SU-DHL-6 (cell line): ENCODE data around the gene CLCA1.

ENCODE experiments used
- H2AFZ ChIP-seq: fragments of 200-600 bp; sonication (generic); 2 replicates; pipeline ENCODE4 v1.6.1; 2014; ENCODE audit warnings: low read depth, mild to moderate bottlenecking, moderate library complexity, mixed read lengths, antibody characterized with exemption, low read length; ENCODE audit not compliant: severe bottlenecking
- H3F3A ChIP-seq: fragments of 200-600 bp; shearing (Covaris generic); 2 replicates; pipeline ENCODE4 v1.6.0; 2016; ENCODE audit warnings: antibody characterized with exemption, mild to moderate bottlenecking; ENCODE audit not compliant: insufficient read depth
- H3K27ac ChIP-seq: fragments of 200-600 bp; sonication (generic); 2 replicates; pipeline ENCODE4 v1.5.1; 2016; ENCODE audit warnings: low read depth, mild to moderate bottlenecking, low read length, moderate library complexity, mixed read lengths
- H3K27me3 ChIP-seq: fragments of 200-600 bp; sonication (generic), shearing (Covaris generic); 2 replicates; pipeline ENCODE4 v1.6.0; 2014; ENCODE audit warnings: mild to moderate bottlenecking, low read length
- H3K36me3 ChIP-seq: fragments of 200-600 bp; sonication (generic); 2 replicates; pipeline ENCODE4 v1.6.1; 2014; ENCODE audit warnings: mild to moderate bottlenecking, low read length, mixed read lengths
- H3K4me2 ChIP-seq: fragments of 300-600, 200-600 bp; shearing (Covaris generic), sonication (generic); 2 replicates; pipeline ENCODE4 v1.6.0; 2014; ENCODE audit warnings: low read length, low read depth, mild to moderate bottlenecking; ENCODE audit not compliant: poor library complexity, severe bottlenecking
- H3K4me3 ChIP-seq: fragments of 200-600 bp; sonication (generic); 2 replicates; pipeline ENCODE4 v1.5.1; 2014; ENCODE audit warnings: antibody characterized with exemption, low read length, mild to moderate bottlenecking, mixed read lengths; ENCODE audit not compliant: insufficient read depth, poor library complexity, severe bottlenecking
- H3K79me2 ChIP-seq: fragments of 200-600 bp; sonication (generic); 2 replicates; pipeline ENCODE4 v1.6.1; 2014; ENCODE audit warnings: mild to moderate bottlenecking, low read length, moderate library complexity; ENCODE audit not compliant: insufficient read depth
- H3K9ac ChIP-seq: fragments of 200-600 bp; sonication (generic); 2 replicates; pipeline ENCODE4 v1.7.0; 2014; ENCODE audit warnings: mild to moderate bottlenecking, low read length
- H3K9me2 ChIP-seq: fragments of 200-600 bp; sonication (generic); replicated peaks from 2 replicates; pipeline ENCODE4 v1.6.1; 2014; ENCODE audit warnings: low read length; ENCODE audit not compliant: insufficient read depth
- H3K9me3 ChIP-seq: fragments of 200-600 bp; sonication (generic); 2 replicates; pipeline ENCODE4 v1.6.1; 2014; ENCODE audit warnings: low read length, mixed read lengths; ENCODE audit not compliant: insufficient read depth
- H4K20me1 ChIP-seq: fragments of 200-600 bp; sonication (generic); 2 replicates; pipeline ENCODE4 v1.6.1; 2014; ENCODE audit warnings: low read depth, mild to moderate bottlenecking, antibody characterized with exemption, low read length, moderate library complexity, mixed read lengths
- EZH2phosphoT487 ChIP-seq: fragments of 200-600 bp; sonication (generic), shearing (Covaris generic); conservative IDR thresholded peaks from 2 replicates; pipeline ENCODE4 v1.6.1; 2018; ENCODE audit warnings: mild to moderate bottlenecking, antibody characterized with exemption, low read length, moderate library complexity, mixed read lengths
- TF ChIP-seq, protein P1 (sequence below): fragments of 200-600 bp; sonication (generic); IDR thresholded peaks from one replicate; pipeline ENCODE4 v1.5.1; 2017; ENCODE audit warnings: antibody characterized with exemption, mild to moderate bottlenecking, low read length, moderate library complexity; ENCODE audit not compliant: insufficient read depth, poor library complexity, severe bottlenecking

The CLCA1 gene

DNA sequence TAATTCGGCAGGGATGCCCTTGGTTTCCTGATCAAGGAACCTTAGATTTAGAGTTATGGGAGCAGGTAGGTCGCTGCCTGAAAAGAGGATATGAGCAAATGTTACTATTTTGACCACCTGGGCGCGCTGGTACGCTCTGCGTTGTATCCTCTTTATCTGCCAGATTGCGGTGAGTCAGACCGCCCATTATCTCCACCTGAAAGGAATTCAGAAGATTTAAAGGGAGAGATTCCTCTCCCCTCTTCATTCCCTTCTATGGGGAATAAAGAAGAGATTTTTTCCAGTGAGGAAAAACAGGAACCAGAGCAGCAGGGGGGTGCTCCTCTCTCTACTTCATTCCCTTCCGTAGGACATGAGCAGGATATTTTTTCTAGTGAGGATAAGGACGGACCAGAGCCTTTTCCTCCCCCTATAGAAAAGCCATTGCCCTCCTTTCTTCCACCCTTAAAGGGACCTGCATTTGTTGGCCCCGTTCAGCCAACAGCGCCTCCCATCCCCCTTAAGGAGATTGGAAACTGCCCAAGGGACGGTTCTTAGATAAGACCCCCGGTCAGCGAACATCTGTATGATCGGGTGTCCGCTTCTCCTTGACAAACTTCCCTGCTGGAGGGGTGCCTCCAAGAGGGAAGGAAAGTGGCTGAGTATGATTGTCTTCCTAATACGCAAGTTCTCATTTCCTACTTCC, 34.1 kb downstream of the CLCA1 start:
- no peak overlapping the region for H3K27ac ChIP-seq
- H4K20me1 ChIP-seq: no peaks in the 10 kb centered on the region
- no peak overlapping the region for H2AFZ ChIP-seq
- H3K36me3 ChIP-seq: no peaks in the 10 kb centered on the region
- no peak overlapping the region for H3K4me2 ChIP-seq
- no peaks in the 10 kb centered on the region for H3K27me3 ChIP-seq
- H3F3A ChIP-seq: no peaks in the 10 kb centered on the region
- H3K9me2 ChIP-seq: no peaks in the 10 kb centered on the region
- H3K4me3 ChIP-seq: no peak overlapping the region
- H3K9ac ChIP-seq: no peak overlapping the region
- no peaks in the 10 kb centered on the region for H3K9me3 ChIP-seq
- H3K79me2 ChIP-seq: no peaks in the 10 kb centered on the region
- TF ChIP-seq, protein P1, sequence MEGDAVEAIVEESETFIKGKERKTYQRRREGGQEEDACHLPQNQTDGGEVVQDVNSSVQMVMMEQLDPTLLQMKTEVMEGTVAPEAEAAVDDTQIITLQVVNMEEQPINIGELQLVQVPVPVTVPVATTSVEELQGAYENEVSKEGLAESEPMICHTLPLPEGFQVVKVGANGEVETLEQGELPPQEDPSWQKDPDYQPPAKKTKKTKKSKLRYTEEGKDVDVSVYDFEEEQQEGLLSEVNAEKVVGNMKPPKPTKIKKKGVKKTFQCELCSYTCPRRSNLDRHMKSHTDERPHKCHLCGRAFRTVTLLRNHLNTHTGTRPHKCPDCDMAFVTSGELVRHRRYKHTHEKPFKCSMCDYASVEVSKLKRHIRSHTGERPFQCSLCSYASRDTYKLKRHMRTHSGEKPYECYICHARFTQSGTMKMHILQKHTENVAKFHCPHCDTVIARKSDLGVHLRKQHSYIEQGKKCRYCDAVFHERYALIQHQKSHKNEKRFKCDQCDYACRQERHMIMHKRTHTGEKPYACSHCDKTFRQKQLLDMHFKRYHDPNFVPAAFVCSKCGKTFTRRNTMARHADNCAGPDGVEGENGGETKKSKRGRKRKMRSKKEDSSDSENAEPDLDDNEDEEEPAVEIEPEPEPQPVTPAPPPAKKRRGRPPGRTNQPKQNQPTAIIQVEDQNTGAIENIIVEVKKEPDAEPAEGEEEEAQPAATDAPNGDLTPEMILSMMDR: no peak
- no peak for TF ChIP-seq EZH2phosphoT487

DNA sequence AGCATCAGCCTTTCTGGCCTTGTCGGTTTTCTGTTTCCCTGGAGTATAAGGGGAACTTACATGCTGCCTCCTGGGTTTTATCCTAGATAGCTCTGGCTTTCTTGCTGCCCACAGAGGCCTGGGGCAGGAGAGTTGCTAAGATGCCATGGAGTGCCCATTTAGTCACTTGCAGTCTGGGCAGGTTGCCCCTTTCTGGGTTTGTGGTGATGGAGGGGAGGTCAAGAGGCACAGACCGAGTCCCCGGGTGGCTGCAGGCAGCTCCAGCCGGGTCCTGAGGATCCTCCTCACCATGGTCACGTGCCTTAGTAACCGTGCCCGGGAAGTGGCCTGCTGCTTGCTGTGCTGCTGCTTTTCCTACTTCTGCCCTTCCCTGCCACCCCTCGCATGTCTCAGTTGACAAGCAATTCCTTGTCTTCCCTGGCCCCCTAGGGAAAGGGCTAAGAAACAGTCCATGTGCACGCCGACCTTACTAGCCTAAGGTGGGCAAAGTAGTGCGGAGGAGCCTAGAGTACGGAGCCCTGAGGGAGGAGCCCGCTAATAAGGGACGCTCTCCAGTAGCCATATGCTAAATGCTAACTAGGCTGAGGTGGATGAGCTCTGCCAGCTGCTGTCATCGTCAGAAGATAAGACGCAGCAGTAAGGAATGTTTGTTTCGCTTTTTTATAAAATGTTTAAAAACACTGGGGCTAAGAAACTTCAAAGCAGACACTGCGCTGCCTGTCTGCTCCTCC, 34.8 kb downstream of the CLCA1 start:
- Histone ChIP-seq H3K79me2 (no peaks in the 10 kb centered on the region), H3K4me3 (no peak overlapping the region), H3F3A (no peaks in the 10 kb centered on the region), H3K27me3 (no peaks in the 10 kb centered on the region), H2AFZ (no peak overlapping the region), H3K9ac (no peak overlapping the region), H3K36me3 (no peaks in the 10 kb centered on the region), H4K20me1 (no peaks in the 10 kb centered on the region), H3K4me2 (no peak overlapping the region), H3K27ac (no peak overlapping the region), H3K9me2 (no peaks in the 10 kb centered on the region), H3K9me3 (no peaks in the 10 kb centered on the region)
- TF ChIP-seq, protein P1: no peak
- no peak for TF ChIP-seq EZH2phosphoT487

DNA sequence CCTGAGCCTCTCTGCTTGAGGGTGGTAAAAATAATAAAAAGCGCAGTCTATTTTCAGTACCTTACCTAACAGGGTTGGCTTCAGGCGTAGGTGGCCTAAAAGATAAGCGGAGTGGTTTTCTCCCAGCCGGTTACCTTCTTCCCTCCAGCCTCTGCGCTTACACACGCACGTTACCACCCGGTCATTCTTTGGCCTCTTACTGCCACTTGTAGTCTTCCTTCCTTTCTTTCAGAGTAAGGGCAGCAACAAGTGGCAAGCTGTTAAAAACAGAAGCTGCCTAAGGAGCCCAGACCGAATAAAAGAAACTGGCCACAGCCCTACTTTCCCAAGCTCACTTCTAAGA, 35.4 kb downstream of the CLCA1 start:
- Histone ChIP-seq H3K9ac (no peak overlapping the region), H2AFZ (no peak overlapping the region), H3K4me2 (no peak overlapping the region)

More for the DNA sequence above, 35.4 kb downstream of the CLCA1 start:
- H3F3A ChIP-seq: no peaks in the 10 kb centered on the region
- H3K9me2 ChIP-seq: no peaks in the 10 kb centered on the region
- no peak overlapping the region for H3K4me3 ChIP-seq
- H3K79me2 ChIP-seq: no peaks in the 10 kb centered on the region
- TF ChIP-seq EZH2phosphoT487: no peak
- TF ChIP-seq, protein P1: no peak
- no peaks in the 10 kb centered on the region for H3K27me3 ChIP-seq
- no peak overlapping the region for H3K27ac ChIP-seq
- H3K9me3 ChIP-seq: no peaks in the 10 kb centered on the region
- no peaks in the 10 kb centered on the region for H3K36me3 ChIP-seq
- H4K20me1 ChIP-seq: no peaks in the 10 kb centered on the region
